Lower lobe of right lung (tissue), 2 donors: ENCODE measurements around the gene IGFBP1. TPM values are rescaled to one million over a fixed set of nuclear protein-coding genes. Genes with fewer than 3 reads are reported as not detected.

ENCODE experiments used
- ATAC-seq, 2 donors: fragments of 200-7000 bp; cut with Tn5 transposase; one replicate each; pipeline ENCODE4 v1.9.1; 2020 to 2022; ENCODE audit warnings: mild to moderate bottlenecking in 2 of 2, moderate library complexity in 2 of 2
- DNase-seq: peaks from one replicate; pipeline ENCODE4 v3.0.0-alpha.2; 2020
- H3K27ac ChIP-seq: fragments of 200-600 bp; one replicate; pipeline ENCODE4 v1.8.0; 2022
- H3K27me3 ChIP-seq: fragments of 200-600 bp; one replicate; pipeline ENCODE4 v1.8.0; 2022; ENCODE audit warnings: low read depth
- H3K36me3 ChIP-seq: fragments of 200-600 bp; one replicate; pipeline ENCODE4 v1.8.0; 2022; ENCODE audit warnings: mild to moderate bottlenecking
- H3K4me1 ChIP-seq: fragments of 200-600 bp; one replicate; pipeline ENCODE4 v1.8.0; 2022
- H3K4me3 ChIP-seq: fragments of 200-600 bp; one replicate; pipeline ENCODE4 v1.8.0; 2022; ENCODE audit warnings: mild to moderate bottlenecking
- H3K9me3 ChIP-seq: fragments of 200-600 bp; one replicate; pipeline ENCODE4 v1.8.0; 2022
- intact Hi-C: fragments of 100-400 bp; cut with DNase I; formaldehyde crosslinking; loops from one replicate; pipeline ENCODE4 v1.11.0; 2022
- total RNA-seq: library from RNA; stranded (reverse); fragmentation: NEBNext Ultra II Directional; extraction: Animal tissue kit (Norgen Biotek cat#: 25700); gene quantifications from one replicate; pipeline ENCODE4 v1.2.1, GENCODE V29; 2021
- TF ChIP-seq, protein P1 (sequence below): fragments of 200-600 bp; IDR thresholded peaks from one replicate; pipeline ENCODE4 v1.8.0; 2022; ENCODE audit warnings: antibody characterized with exemption, mild to moderate bottlenecking
- donor health status: DM: no; HTN: yes; CAD: no; lungs with severe emphysema.

The IGFBP1 gene
- total RNA-seq, 1 donor from 2014 or later, result not detected

DNA sequence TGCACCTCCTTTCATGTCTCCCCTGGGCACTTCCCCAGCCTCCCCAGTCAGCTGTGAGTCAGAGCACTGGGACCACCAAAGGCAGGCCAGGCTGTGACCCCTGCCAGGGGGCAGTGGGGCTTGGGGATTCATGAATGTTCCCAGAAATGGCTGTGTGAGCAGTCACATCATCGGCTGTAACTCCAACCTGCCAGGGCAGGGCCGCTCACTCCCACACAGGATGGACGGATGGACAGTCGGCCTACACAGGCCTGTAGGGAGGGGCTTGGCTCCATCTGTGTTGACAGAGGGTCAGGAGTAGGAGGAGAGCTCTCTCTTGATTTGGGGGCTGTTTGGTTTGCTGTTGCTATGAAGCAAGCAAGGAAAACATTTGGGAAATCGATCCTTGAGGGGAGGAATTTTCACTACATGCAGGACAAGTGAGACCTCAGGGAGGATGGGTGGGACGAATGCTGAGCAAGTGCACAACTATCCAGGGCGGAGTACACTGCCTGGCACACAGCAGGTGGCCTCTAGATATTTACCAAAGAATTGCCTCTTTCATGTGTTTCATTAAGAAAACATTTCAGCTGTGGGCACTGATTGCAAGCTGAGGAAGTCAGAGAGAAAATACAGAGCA lies 2.9 kb upstream of the IGFBP1 start:
- Histone ChIP-seq H3K9me3 (no peaks in the 10 kb centered on the region), H3K4me1 (peaks cover 8% of the 10 kb centered on the region), H3K27ac (no peak overlapping the region), H3K36me3 (no peaks in the 10 kb centered on the region), H3K4me3 (no peak overlapping the region), H3K27me3 (peaks cover 50% of the 10 kb centered on the region)
- DNase-seq, result no peak
- TF ChIP-seq, protein P1, sequence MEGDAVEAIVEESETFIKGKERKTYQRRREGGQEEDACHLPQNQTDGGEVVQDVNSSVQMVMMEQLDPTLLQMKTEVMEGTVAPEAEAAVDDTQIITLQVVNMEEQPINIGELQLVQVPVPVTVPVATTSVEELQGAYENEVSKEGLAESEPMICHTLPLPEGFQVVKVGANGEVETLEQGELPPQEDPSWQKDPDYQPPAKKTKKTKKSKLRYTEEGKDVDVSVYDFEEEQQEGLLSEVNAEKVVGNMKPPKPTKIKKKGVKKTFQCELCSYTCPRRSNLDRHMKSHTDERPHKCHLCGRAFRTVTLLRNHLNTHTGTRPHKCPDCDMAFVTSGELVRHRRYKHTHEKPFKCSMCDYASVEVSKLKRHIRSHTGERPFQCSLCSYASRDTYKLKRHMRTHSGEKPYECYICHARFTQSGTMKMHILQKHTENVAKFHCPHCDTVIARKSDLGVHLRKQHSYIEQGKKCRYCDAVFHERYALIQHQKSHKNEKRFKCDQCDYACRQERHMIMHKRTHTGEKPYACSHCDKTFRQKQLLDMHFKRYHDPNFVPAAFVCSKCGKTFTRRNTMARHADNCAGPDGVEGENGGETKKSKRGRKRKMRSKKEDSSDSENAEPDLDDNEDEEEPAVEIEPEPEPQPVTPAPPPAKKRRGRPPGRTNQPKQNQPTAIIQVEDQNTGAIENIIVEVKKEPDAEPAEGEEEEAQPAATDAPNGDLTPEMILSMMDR, result no peak
- intact Hi-C loops, result no loop called here
- no peak for ATAC-seq

DNA sequence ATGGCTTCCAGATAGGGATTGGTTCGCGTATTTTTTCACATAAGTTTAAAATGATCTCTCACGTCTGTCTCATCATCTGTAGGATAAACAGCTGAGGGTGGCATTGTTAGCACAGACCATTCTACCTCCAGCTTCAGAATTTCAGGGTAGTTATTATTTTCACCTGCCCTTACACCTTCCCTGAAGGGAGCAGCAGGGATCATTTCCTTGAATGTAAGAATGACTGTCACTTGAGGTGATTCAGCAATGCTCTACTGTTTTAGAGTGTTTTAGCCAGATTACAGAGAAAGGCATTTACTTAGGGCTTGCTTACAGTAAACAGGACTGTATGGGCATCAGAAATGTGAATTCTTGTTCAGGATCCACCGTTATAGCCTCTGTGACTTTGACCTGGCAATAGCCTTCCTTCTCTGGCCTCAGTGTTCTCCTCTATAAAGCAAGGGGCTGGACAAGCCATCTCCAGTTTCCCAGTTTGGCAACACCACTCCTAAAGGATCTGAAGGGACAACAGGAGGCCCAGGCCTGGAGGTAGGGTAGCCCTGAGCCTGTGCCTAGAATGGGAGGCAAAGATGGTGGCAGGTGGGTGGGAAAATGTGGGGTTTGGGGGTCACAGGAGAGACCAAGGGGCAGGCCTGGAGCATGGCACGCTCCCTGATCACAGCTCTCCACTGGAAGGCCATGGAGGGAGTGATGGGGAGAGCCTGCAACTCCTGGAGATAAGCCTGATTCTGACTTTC lies 1.2 kb upstream of the IGFBP1 start:
- ATAC-seq, result no peak
- Histone ChIP-seq H3K4me3 (no peak overlapping the region), H3K27me3 (peaks cover 54% of the 10 kb centered on the region), H3K9me3 (no peaks in the 10 kb centered on the region), H3K4me1 (peaks cover 8% of the 10 kb centered on the region), H3K36me3 (no peaks in the 10 kb centered on the region), H3K27ac (no peak overlapping the region)
- DNase-seq, result no peak
- intact Hi-C loops, result no loop called here
- TF ChIP-seq, protein P1, result no peak

DNA sequence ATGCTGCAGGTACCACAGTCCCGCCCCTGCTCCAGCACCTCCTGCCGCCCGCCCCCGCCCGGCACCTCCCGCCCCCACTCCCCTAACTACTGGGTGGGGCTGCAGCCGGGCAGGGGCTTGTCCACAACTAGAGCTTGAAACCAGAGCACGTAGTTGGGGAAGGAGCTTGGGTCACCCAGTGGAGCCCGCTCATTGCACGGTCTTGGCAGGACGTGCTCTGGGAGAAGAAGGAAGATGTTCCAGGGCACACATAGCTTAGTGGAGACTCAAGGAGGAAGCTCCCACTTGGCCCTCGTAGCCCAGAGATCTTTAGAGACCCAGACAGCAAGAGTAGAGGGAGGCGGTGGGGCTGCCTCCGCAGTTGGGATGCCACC lies 692 bp downstream of the IGFBP1 start:
- Histone ChIP-seq H3K4me1 (peaks cover 8% of the 10 kb centered on the region), H3K9me3 (no peaks in the 10 kb centered on the region), H3K4me3 (peak overlapping the region; percentile 29), H3K27ac (no peak overlapping the region), H3K36me3 (no peaks in the 10 kb centered on the region), H3K27me3 (peaks cover 54% of the 10 kb centered on the region)
- intact Hi-C loops, result no loop called here
- ATAC-seq, result peak in 1 of 2 donors; percentile 9
- no peak for DNase-seq
- TF ChIP-seq, protein P1, result no peak

DNA sequence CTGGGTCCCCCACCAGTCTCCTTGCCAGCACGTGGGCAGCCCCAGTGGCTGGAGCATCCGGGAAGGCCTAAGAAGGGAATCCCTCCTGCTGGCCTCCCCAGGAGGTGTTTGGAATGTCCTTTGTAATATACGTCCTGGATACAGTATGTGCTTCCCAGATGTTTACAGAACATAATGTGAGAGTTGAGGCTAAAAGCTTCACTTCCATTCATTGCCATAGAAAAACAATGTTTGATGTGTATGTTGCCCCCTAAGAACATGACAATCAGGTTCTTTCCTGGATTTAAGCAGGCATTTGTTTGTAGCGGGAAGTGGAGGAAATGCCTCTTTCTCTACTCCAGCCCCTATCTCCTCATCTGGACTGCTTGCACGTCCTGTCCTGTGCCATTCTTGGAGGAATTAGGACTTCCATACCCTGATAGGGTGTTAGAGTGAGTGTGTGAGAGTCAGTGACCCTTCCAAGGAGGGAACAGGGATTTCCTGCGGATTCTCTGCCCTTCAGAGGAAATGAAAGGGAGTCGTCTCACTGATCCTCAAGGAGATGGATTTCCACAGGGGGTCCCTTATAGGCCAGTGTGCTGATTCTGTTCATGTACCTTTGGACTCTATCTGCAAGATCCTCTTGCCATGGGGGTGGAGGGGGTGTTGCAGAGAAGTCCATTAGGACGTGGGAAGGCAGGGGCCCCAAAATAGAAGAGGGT lies 1.2 kb downstream of the IGFBP1 start:
- no peak overlapping the region for H3K4me3 ChIP-seq
- H3K4me1 ChIP-seq, result peaks cover 8% of the 10 kb centered on the region
- no peak overlapping the region for H3K27ac ChIP-seq
- H3K9me3 ChIP-seq, result no peaks in the 10 kb centered on the region
- no peaks in the 10 kb centered on the region for H3K36me3 ChIP-seq
- DNase-seq, result no peak
- no peak for ATAC-seq
- H3K27me3 ChIP-seq, result peaks cover 54% of the 10 kb centered on the region
- TF ChIP-seq, protein P1, result no peak
- intact Hi-C loops, result no loop called here

DNA sequence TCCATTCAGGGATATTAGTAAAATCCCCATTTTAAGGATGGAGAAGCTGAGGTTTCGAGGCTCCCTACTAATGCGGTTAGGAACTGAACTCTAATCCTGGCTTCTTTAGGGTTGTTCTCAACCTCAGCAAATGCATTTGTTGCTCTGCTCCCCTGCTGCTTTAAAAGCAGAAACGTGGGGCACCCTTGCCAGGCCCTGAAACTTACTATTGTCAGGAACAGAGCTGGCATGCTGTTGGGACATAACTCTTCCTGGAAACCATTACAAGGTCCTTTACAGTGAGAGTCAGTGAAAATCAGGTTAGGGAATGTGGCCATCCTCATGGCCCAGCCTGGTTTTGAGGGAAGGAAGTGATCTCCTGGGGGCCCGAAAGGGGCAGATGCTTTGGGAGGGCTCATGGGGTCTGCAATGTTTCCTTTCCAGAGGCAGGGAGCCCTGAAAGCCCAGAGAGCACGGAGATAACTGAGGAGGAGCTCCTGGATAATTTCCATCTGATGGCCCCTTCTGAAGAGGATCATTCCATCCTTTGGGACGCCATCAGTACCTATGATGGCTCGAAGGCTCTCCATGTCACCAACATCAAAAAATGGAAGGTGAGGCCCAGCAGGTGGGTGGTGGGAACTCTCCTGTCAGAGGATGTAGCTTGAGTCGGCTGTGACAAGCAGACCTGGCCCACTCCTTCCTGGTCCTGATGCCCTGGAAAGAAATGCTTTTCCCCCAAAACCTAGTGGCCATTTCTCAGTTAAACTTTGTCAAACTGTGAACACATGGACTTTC lies 2.0 kb downstream of the IGFBP1 start:
- TF ChIP-seq, protein P1, result no peak
- no peak overlapping the region for H3K4me3 ChIP-seq
- no peak for DNase-seq
- ATAC-seq, result no peak
- H3K36me3 ChIP-seq, result no peaks in the 10 kb centered on the region
- H3K27ac ChIP-seq, result no peak overlapping the region
- intact Hi-C loops, result no loop called here
- H3K27me3 ChIP-seq, result peaks cover 48% of the 10 kb centered on the region
- H3K4me1 ChIP-seq, result peaks cover 8% of the 10 kb centered on the region
- H3K9me3 ChIP-seq, result no peaks in the 10 kb centered on the region
